ENCODE data around the gene TP63. TPM values are rescaled to one million over a fixed set of nuclear protein-coding genes. Genes with fewer than 3 reads are reported as not detected.
"Not testable (repeated sequence)": the region's sequence is repeated elsewhere in the genome, so short reads cannot be mapped to it uniquely, and the experiment has no call there.

Gene TP63
- total RNA-seq, 2 donors from 2014 or later, result not detected

GRCh38 chr3:189598530-189599225, 32.5 kb upstream of the TP63 start:
- no peak for DNase-seq
- Histone ChIP-seq H3K4me1 (no peaks in the 10 kb centered on the region), H3K27me3 (no peaks in the 10 kb centered on the region), H3K9me3 (no peaks in the 10 kb centered on the region), H3K36me3 (no peaks in the 10 kb centered on the region), H3K4me3 (no peak overlapping the region), H3K9ac (ENCODE audit: low read depth in 2 of 2, low read length in 2 of 2) (no peak overlapping the region), H3K27ac (no peak overlapping the region)
- intact Hi-C loops (cut with DNase I), result no loop called here
- TF ChIP-seq CTCF (IDR thresholded peaks at IDR 0.05), result no peak

GRCh38 chr3:189602471-189602870, 28.7 kb upstream of the TP63 start:
- no peak overlapping the region for H3K9ac ChIP-seq (ENCODE audit: low read depth in 2 of 2, low read length in 2 of 2)
- H3K4me3 ChIP-seq, result no peak overlapping the region
- DNase-seq, result no peak
- no peaks in the 10 kb centered on the region for H3K4me1 ChIP-seq
- intact Hi-C loops (cut with DNase I), result no loop called here
- H3K9me3 ChIP-seq, result no peaks in the 10 kb centered on the region
- no peaks in the 10 kb centered on the region for H3K36me3 ChIP-seq
- no peak overlapping the region for H3K27ac ChIP-seq
- TF ChIP-seq CTCF (IDR thresholded peaks at IDR 0.05), result no peak
- no peaks in the 10 kb centered on the region for H3K27me3 ChIP-seq

GRCh38 chr3:189605717-189606116, 25.5 kb upstream of the TP63 start:
- intact Hi-C loops (cut with DNase I), result no loop called here
- no peaks in the 10 kb centered on the region for H3K9me3 ChIP-seq
- H3K36me3 ChIP-seq, result no peaks in the 10 kb centered on the region
- DNase-seq, result no peak
- no peak for TF ChIP-seq CTCF (IDR thresholded peaks at IDR 0.05)
- no peaks in the 10 kb centered on the region for H3K4me1 ChIP-seq
- H3K4me3 ChIP-seq, result no peak overlapping the region
- no peak overlapping the region for H3K27ac ChIP-seq
- H3K27me3 ChIP-seq, result no peaks in the 10 kb centered on the region
- no peak overlapping the region for H3K9ac ChIP-seq (ENCODE audit: low read depth in 2 of 2, low read length in 2 of 2)

GRCh38 chr3:189606774-189607173, 24.4 kb upstream of the TP63 start:
- no peak for TF ChIP-seq CTCF (IDR thresholded peaks at IDR 0.05)
- no peaks in the 10 kb centered on the region for H3K4me1 ChIP-seq
- no peak overlapping the region for H3K27ac ChIP-seq
- no peak for DNase-seq
- H3K4me3 ChIP-seq, result no peak overlapping the region
- H3K27me3 ChIP-seq, result no peaks in the 10 kb centered on the region
- no peak overlapping the region for H3K9ac ChIP-seq (ENCODE audit: low read depth in 2 of 2, low read length in 2 of 2)
- intact Hi-C loops (cut with DNase I), result no loop called here
- H3K9me3 ChIP-seq, result no peaks in the 10 kb centered on the region
- no peaks in the 10 kb centered on the region for H3K36me3 ChIP-seq

- H3K4me3 ChIP-seq; H3K27ac ChIP-seq; H3K4me1 ChIP-seq; intact Hi-C loops (cut with DNase I); DNase-seq; H3K9ac ChIP-seq (ENCODE audit: low read depth in 2 of 2, low read length in 2 of 2); H3K36me3 ChIP-seq; H3K9me3 ChIP-seq; H3K27me3 ChIP-seq: not testable (repeated sequence)
Observed at GRCh38 chr3:189612641-189613040, 18.5 kb upstream of the TP63 start.

GRCh38 chr3:189613122-189613521, 18.1 kb upstream of the TP63 start:
- no peaks in the 10 kb centered on the region for H3K9me3 ChIP-seq
- H3K27me3 ChIP-seq, result no peaks in the 10 kb centered on the region
- no peaks in the 10 kb centered on the region for H3K36me3 ChIP-seq
- H3K27ac ChIP-seq, result no peak overlapping the region
- no peak overlapping the region for H3K9ac ChIP-seq (ENCODE audit: low read depth in 2 of 2, low read length in 2 of 2)
- H3K4me1 ChIP-seq, result no peaks in the 10 kb centered on the region
- intact Hi-C loops (cut with DNase I), result no loop called here
- H3K4me3 ChIP-seq, result no peak overlapping the region
- no peak for TF ChIP-seq CTCF (IDR thresholded peaks at IDR 0.05)
- DNase-seq, result no peak

All from colonic mucosa (tissue), 4 donors.